Measurements from ENCODE around the gene BICRAL.
"Not testable (repeated sequence)": the region's sequence is repeated elsewhere in the genome, so short reads cannot be mapped to it uniquely, and the experiment has no call there.

The BICRAL gene

GRCh38 chr6:42860036-42860435 is 78.2 kb downstream of the BICRAL start:
- no peak for DNase-seq

- no peak for DNase-seq
These were observed 78.6 kb downstream of the BICRAL start for GRCh38 chr6:42860481-42860880.

GRCh38 chr6:42864602-42865001 is 82.8 kb downstream of the BICRAL start:
- no peak for DNase-seq

- no peak for DNase-seq
These were observed 88.5 kb downstream of the BICRAL start for GRCh38 chr6:42870145-42870936.

- no peak for DNase-seq
These were observed 89.9 kb downstream of the BICRAL start for GRCh38 chr6:42871711-42872110.

GRCh38 chr6:42873313-42873712 is 91.5 kb downstream of the BICRAL start:
- no peak for DNase-seq

- DNase-seq = no peak
These were observed 95.8 kb downstream of the BICRAL start for GRCh38 chr6:42877695-42878094.

- peak; percentile 94 for DNase-seq
These were observed 97.8 kb downstream of the BICRAL start, which contains the start of gene RPL7L1 for GRCh38 chr6:42879372-42880239. TSS of gene RPL7L1 (plus strand) at chr6:42879616. CDS start at chr6:42879911, 295 bp downstream.

GRCh38 chr6:42880240-42880817 is 98.5 kb downstream of the BICRAL start:
- not testable (repeated sequence) for DNase-seq

GRCh38 chr6:42880871-42881270 is 99.0 kb downstream of the BICRAL start:
- DNase-seq = not testable (repeated sequence)

- DNase-seq = no peak
These were observed 103.8 kb downstream of the BICRAL start for GRCh38 chr6:42885702-42886101.

GRCh38 chr6:42888201-42888600 is 106.3 kb downstream of the BICRAL start:
- not testable (repeated sequence) for DNase-seq

- DNase-seq = peak; percentile 39
These were observed 108.0 kb downstream of the BICRAL start for GRCh38 chr6:42889815-42890214.

GRCh38 chr6:42890311-42891198 is 108.7 kb downstream of the BICRAL start:
- peak; percentile 98 for DNase-seq

- DNase-seq = no peak
These were observed 109.4 kb downstream of the BICRAL start for GRCh38 chr6:42891199-42891722.

GRCh38 chr6:42894041-42894828 is 112.4 kb downstream of the BICRAL start:
- peak; percentile 92 for DNase-seq

GRCh38 chr6:42896178-42896719 is 114.4 kb downstream of the BICRAL start:
- DNase-seq = no peak

- DNase-seq = peak; percentile 88
These were observed 117.1 kb downstream of the BICRAL start for GRCh38 chr6:42898891-42899361.

GRCh38 chr6:42899871-42900270 is 118.0 kb downstream of the BICRAL start:
- DNase-seq = no peak

GRCh38 chr6:42901538-42901957 is 119.7 kb downstream of the BICRAL start:
- DNase-seq = peak; percentile 97
